Nephron progenitor cell (in vitro differentiated cells): ENCODE measurements around the gene RNF123.
"Not testable (repeated sequence)": the region's sequence is repeated elsewhere in the genome, so short reads cannot be mapped to it uniquely, and the experiment has no call there.

ENCODE experiments used
- DNase-seq: peaks from one replicate; pipeline ENCODE4 v3.0.0; 2021
- H3K27ac Mint-ChIP-seq: 2 replicates; pipeline ENCODE4 v1.8.0; 2021; ENCODE audit warnings: mild to moderate bottlenecking, moderate library complexity, mixed read lengths
- H3K27me3 Mint-ChIP-seq: 2 replicates; pipeline ENCODE4 v1.8.0; 2021; ENCODE audit warnings: mild to moderate bottlenecking, low read depth, mixed read lengths; ENCODE audit not compliant: poor library complexity
- H3K36me3 Mint-ChIP-seq: 2 replicates; pipeline ENCODE4 v1.8.0; 2021; ENCODE audit warnings: low read depth, mixed read lengths
- H3K4me1 Mint-ChIP-seq: 2 replicates; pipeline ENCODE4 v1.8.0; 2021; ENCODE audit warnings: mixed read lengths
- H3K4me3 Mint-ChIP-seq: 2 replicates; pipeline ENCODE4 v1.8.0; 2021; ENCODE audit warnings: mild to moderate bottlenecking, moderate library complexity, mixed read lengths
- H3K9me3 Mint-ChIP-seq: 2 replicates; pipeline ENCODE4 v1.8.0; 2021; ENCODE audit warnings: mild to moderate bottlenecking, moderate library complexity, mixed read lengths

The RNF123 gene

GRCh38 chr3:49686346-49686745, 3.0 kb upstream of the RNF123 start:
- Mint-ChIP-seq H3K36me3 (peaks cover 19% of the 10 kb centered on the region), H3K4me1 (peaks cover 36% of the 10 kb centered on the region), H3K4me3 (peak overlapping the region; percentile 78)
- H3K27ac Mint-ChIP-seq, H3K27me3 Mint-ChIP-seq, H3K9me3 Mint-ChIP-seq: not testable (repeated sequence)
- DNase-seq: peak; percentile 43

DNA sequence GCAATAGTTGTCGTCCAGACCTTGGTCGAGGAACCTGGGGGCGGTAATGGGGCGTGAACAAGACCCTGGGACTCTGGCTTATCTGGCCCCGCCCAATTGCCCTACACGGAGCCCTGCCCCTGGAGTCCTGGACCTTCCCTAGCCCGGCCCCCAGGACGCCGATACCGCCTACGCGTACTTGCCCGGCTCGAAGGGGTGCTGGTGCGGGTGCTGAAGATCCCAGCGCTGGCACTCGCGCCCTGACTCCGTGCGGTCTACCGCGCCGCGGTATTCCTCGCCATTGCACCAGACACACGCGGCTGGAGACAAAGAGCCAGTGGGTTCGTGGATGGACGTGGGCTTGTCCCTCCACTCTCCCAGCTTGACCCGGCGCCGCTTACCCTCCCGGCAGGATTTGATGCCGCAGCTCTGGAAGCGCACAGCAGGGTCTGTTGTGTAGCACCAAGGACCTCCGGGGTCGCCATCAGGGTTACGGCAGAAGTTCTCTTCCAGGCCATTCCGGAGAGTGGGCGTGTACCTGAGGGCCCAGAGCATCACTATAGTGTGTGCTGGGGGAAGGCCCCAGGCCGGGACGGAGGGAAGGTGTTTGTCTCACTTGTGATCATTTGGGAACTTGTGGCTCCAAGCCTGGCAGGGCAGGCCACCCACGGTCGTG, 2.5 kb upstream of the RNF123 start:
- not testable (repeated sequence) for H3K27me3 Mint-ChIP-seq, H3K9me3 Mint-ChIP-seq, H3K27ac Mint-ChIP-seq
- DNase-seq: peak; percentile 83
- Mint-ChIP-seq H3K4me3 (peak overlapping the region; percentile 78), H3K36me3 (peaks cover 19% of the 10 kb centered on the region), H3K4me1 (peaks cover 36% of the 10 kb centered on the region)

- not testable (repeated sequence) for H3K27ac Mint-ChIP-seq, H3K27me3 Mint-ChIP-seq, DNase-seq, H3K9me3 Mint-ChIP-seq
- peaks cover 19% of the 10 kb centered on the region for H3K36me3 Mint-ChIP-seq
- H3K4me1 Mint-ChIP-seq: peaks cover 36% of the 10 kb centered on the region
- peak overlapping the region; percentile 78 for H3K4me3 Mint-ChIP-seq
Observed at GRCh38 chr3:49687424-49687795, 1.9 kb upstream of the RNF123 start.

- Mint-ChIP-seq H3K4me3 (peak overlapping the region; percentile 94), H3K36me3 (peaks cover 15% of the 10 kb centered on the region), H3K4me1 (peaks cover 36% of the 10 kb centered on the region)
- not testable (repeated sequence) for H3K27me3 Mint-ChIP-seq, DNase-seq, H3K27ac Mint-ChIP-seq, H3K9me3 Mint-ChIP-seq
Observed at GRCh38 chr3:49688338-49689045, 865 bp upstream of the RNF123 start.

GRCh38 chr3:49689908-49690624, 709 bp downstream of the RNF123 start:
- not testable (repeated sequence) for H3K36me3 Mint-ChIP-seq, H3K27ac Mint-ChIP-seq, H3K9me3 Mint-ChIP-seq, H3K27me3 Mint-ChIP-seq, DNase-seq
- peak overlapping the region; percentile 94 for H3K4me3 Mint-ChIP-seq
- H3K4me1 Mint-ChIP-seq: peaks cover 48% of the 10 kb centered on the region

GRCh38 chr3:49690856-49691255, 1.5 kb downstream of the RNF123 start:
- DNase-seq, H3K36me3 Mint-ChIP-seq, H3K9me3 Mint-ChIP-seq, H3K27ac Mint-ChIP-seq, H3K27me3 Mint-ChIP-seq: not testable (repeated sequence)
- Mint-ChIP-seq H3K4me3 (peak overlapping the region; percentile 94), H3K4me1 (peaks cover 48% of the 10 kb centered on the region)

GRCh38 chr3:49691481-49691880, 2.1 kb downstream of the RNF123 start:
- not testable (repeated sequence) for H3K36me3 Mint-ChIP-seq, H3K27ac Mint-ChIP-seq, H3K4me3 Mint-ChIP-seq, H3K9me3 Mint-ChIP-seq, DNase-seq, H3K27me3 Mint-ChIP-seq
- H3K4me1 Mint-ChIP-seq: peaks cover 48% of the 10 kb centered on the region

DNA sequence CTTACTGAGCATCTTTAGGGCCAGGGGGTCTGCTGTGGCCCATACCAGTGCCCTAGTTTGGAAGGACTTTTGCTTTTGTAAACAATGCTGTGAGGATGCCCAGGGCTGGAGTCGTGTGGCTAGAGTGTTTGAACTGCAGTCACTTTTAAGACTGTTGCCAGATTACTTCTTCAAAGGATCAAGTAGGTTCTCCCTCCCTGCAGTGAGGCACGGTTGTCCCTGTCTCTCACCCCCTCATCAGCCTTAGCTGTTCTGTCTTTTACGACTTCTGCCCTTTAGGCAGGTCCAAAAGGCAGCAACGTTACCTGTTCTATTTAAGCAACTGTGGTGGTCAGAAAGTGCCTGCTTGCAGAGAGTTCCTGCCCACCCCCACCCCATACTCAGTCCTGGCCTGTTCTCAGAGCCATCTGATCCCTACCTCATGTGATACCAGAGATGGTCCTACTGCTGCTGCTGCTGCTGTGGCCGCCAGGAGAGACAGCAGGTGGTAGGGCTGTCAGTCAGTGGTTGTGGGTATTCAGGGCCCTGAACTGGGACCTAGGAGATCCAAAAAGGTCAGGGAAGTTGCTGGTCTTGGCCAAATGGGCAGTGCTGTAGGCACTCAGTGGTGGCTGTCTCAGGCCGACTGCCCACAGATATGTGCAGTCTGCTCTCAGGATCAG, 5.2 kb downstream of the RNF123 start:
- not testable (repeated sequence) for DNase-seq, H3K27me3 Mint-ChIP-seq, H3K36me3 Mint-ChIP-seq, H3K4me3 Mint-ChIP-seq, H3K9me3 Mint-ChIP-seq
- peak overlapping the region; percentile 83 for H3K27ac Mint-ChIP-seq
- H3K4me1 Mint-ChIP-seq: peaks cover 27% of the 10 kb centered on the region

DNA sequence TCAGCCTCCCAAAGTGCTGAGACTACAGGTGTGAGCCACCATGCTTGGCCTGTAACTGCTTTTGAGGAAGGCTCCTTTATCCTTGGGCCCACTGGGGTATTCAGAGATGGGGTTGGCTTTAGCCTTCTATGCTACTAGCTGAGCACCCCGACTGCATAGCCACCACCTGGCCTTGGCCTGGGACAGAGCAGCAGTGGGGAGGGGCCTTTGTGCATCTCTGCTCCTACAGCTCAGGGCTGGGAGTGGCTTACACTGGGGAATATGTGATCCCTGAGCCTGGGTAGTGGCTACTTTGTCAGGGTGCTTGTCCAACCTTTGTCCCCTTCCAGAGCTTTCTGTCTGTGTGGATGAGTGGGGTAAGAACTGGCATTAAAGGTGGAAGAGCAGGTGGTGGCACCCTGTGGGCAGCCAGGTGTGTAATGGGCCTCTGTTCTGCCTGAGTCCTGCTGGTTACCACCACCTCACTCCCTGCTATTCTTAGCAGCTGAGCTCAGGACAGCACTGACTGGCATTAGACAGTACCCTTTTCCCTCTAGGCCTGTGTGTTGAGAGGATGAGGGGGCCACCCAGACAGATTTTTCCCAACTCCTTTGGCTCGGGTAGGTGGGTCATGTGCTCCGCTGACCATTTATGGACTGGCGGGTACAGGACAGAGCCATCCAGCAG, 6.1 kb downstream of the RNF123 start:
- not testable (repeated sequence) for H3K27ac Mint-ChIP-seq, DNase-seq, H3K27me3 Mint-ChIP-seq, H3K9me3 Mint-ChIP-seq, H3K4me3 Mint-ChIP-seq, H3K36me3 Mint-ChIP-seq
- peaks cover 18% of the 10 kb centered on the region for H3K4me1 Mint-ChIP-seq
